Caco-2 (cell line): ENCODE measurements around the gene SLC6A7. TPM values are rescaled to one million over a fixed set of nuclear protein-coding genes. Genes with fewer than 3 reads are reported as not detected.

Source experiments
- BruUV-seq: library from RNA; stranded (reverse); fragments of 400-500 nt; replicated peaks from 2 replicates; lab custom pipeline; 2021; lab: Mats Ljungman, UMichigan
- CTCF ChIA-PET: fragments of 300-600 bp; sonication (Branson Sonifier 250); formaldehyde crosslinking; loops from one replicate; lab custom pipeline; 2022; ENCODE audit warnings: antibody characterized with exemption; lab: Charles Lee
- POLR2A ChIA-PET: fragments of 300-600 bp; sonication (Branson Sonifier 250); formaldehyde crosslinking; loops from one replicate; lab custom pipeline; 2022; ENCODE audit warnings: antibody characterized with exemption; lab: Charles Lee
- DNase-seq, 2 experiments: peaks; one replicate each; pipeline versions ENCODE4 v3.0.0 to v3.0.0-alpha.2; 2020 to 2022
- H3K27me3 ChIP-seq: replicated peaks from 2 replicates; pipeline ENCODE4 v1.6.0; 2011; ENCODE audit warnings: low read length; ENCODE audit not compliant: control insufficient read depth, insufficient read depth
- H3K36me3 ChIP-seq: 2 replicates; pipeline ENCODE4 v1.5.1; 2011; ENCODE audit warnings: low read length; ENCODE audit not compliant: control insufficient read depth, insufficient read depth
- H3K4me1 ChIP-seq: fragments of 250-450 bp; sonication (Bioruptor Pico); 2 replicates; pipeline ENCODE4 v1.5.1; 2020; ENCODE audit warnings: mild to moderate bottlenecking
- H3K4me3 ChIP-seq: 2 replicates; pipeline ENCODE4 v1.5.1; 2011; ENCODE audit warnings: low read depth, mild to moderate bottlenecking, control low read depth, low read length
- H3K9me3 ChIP-seq: fragments of 250-450 bp; sonication (Bioruptor Pico); 2 replicates; pipeline ENCODE4 v1.5.1; 2020; ENCODE audit warnings: mild to moderate bottlenecking, moderate library complexity
- H3K27ac Mint-ChIP-seq: one replicate; pipeline ENCODE4 v1.8.0; 2022; ENCODE audit warnings: mixed read lengths; ENCODE audit not compliant: unreplicated experiment
- H3K27me3 Mint-ChIP-seq: one replicate; pipeline ENCODE4 v1.8.0; 2022; ENCODE audit warnings: mixed read lengths; ENCODE audit not compliant: insufficient read depth, unreplicated experiment
- H3K36me3 Mint-ChIP-seq: one replicate; pipeline ENCODE4 v1.8.0; 2022; ENCODE audit warnings: mild to moderate bottlenecking, mixed read lengths; ENCODE audit not compliant: insufficient read depth, unreplicated experiment
- H3K4me1 Mint-ChIP-seq: one replicate; pipeline ENCODE4 v1.8.0; 2022; ENCODE audit warnings: low read depth, mixed read lengths; ENCODE audit not compliant: unreplicated experiment
- H3K4me3 Mint-ChIP-seq: one replicate; pipeline ENCODE4 v1.8.0; 2022; ENCODE audit warnings: mild to moderate bottlenecking, moderate library complexity, mixed read lengths; ENCODE audit not compliant: unreplicated experiment
- H3K9me3 Mint-ChIP-seq: one replicate; pipeline ENCODE4 v1.8.0; 2022; ENCODE audit warnings: mixed read lengths; ENCODE audit not compliant: unreplicated experiment
- intact Hi-C: fragments of 100-400 bp; cut with micrococcal nuclease; formaldehyde crosslinking; loops from one replicate; pipeline ENCODE4 v1.10.0; 2022; ENCODE audit not compliant: unreplicated experiment
- total RNA-seq: library from RNA; stranded (reverse); gene quantifications from 2 replicates; pipeline ENCODE4 v1.2.3, GENCODE V29; 2022
- TF ChIP-seq, protein P1 (sequence below), 2 experiments: fragments of 200-600 bp in 1 of 2; IDR thresholded peaks; 1 replicate in 1 of 2; 2 replicates in 1 of 2; pipeline versions ENCODE4 v1.5.1 to v1.8.0; 2011 to 2022; ENCODE audit warnings: antibody characterized with exemption in 1 of 2, control low read depth in 1 of 2, inconsistent platforms in 1 of 2, low read depth in 1 of 2, low read length in 1 of 2, mild to moderate bottlenecking in 1 of 2, moderate library complexity in 1 of 2; ENCODE audit not compliant: insufficient read depth in 1 of 2, severe bottlenecking in 1 of 2, unreplicated experiment in 1 of 2

The SLC6A7 gene
- total RNA-seq, 1 experiment from 2014 or later, result not detected

DNA sequence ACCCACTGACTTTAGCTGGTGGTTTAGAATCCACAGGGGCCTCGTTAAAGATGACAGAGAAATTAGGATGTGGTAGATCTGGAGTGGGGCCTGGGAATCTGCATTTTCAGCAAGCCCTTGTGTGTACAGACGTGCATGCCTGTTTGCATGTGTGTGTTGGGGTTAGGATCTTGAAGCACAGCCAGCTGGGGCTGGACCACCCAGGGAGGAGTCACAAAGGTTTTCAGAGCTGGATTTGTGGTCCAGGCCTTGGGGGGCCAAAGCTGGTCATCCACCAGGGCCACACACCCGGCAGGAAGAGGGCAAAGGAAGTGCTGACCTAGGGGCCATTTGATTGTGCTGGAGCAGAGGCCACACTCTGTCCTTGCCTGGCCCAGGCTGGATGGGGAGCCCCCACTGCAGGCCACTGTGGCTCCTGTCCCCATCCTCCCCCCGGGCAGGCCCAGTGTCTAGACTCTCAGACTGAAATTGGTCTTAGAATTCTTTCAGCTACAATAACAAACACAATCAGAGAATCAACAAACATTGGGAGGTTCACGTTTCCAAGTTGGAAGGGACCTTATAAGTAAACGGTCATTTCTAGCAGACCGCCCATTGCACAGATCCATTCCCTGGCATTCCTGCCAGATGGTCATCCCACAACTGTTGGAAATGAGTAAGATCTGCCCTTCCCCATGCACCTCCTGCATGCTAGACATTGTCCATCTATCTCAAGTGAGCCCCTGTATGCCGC is 13.0 kb upstream of the SLC6A7 start:
- intact Hi-C loops, result loop anchor here (5.0 kb wide), 1 partner anchor 40 kb away; no protein-coding TSS in a partner anchor
- Mint-ChIP-seq H3K4me1 (peaks cover 19% of the 10 kb centered on the region), H3K36me3 (peaks cover 6% of the 10 kb centered on the region), H3K9me3 (no peaks in the 10 kb centered on the region), H3K4me3 (no peak overlapping the region), H3K27ac (no peak overlapping the region), H3K27me3 (no peaks in the 10 kb centered on the region)
- ChIA-PET CTCF (interaction anchor here (0.5 to 1.8 kb wide), 3 partner anchors 10 to 40 kb away, joined by 3 to 15 read pairs (median 5); no protein-coding TSS in a partner anchor), POLR2A (no interaction called here)
- Histone ChIP-seq H3K4me1 (peaks cover 5% of the 10 kb centered on the region; the same call in 1 of the 2 replicates), H3K9me3 (no peaks in the 10 kb centered on the region), H3K36me3 (no peaks in the 10 kb centered on the region; the same call in 1 of the 2 replicates), H3K27me3 (no peaks in the 10 kb centered on the region), H3K4me3 (no peak overlapping the region)
- no peak for DNase-seq
- no TSS peak for BruUV-seq
- TF ChIP-seq, protein P1, sequence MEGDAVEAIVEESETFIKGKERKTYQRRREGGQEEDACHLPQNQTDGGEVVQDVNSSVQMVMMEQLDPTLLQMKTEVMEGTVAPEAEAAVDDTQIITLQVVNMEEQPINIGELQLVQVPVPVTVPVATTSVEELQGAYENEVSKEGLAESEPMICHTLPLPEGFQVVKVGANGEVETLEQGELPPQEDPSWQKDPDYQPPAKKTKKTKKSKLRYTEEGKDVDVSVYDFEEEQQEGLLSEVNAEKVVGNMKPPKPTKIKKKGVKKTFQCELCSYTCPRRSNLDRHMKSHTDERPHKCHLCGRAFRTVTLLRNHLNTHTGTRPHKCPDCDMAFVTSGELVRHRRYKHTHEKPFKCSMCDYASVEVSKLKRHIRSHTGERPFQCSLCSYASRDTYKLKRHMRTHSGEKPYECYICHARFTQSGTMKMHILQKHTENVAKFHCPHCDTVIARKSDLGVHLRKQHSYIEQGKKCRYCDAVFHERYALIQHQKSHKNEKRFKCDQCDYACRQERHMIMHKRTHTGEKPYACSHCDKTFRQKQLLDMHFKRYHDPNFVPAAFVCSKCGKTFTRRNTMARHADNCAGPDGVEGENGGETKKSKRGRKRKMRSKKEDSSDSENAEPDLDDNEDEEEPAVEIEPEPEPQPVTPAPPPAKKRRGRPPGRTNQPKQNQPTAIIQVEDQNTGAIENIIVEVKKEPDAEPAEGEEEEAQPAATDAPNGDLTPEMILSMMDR (IDR thresholded peaks at IDR 0.05; ENCODE audit: insufficient read depth in 1 of 2, low read depth in 1 of 2, low read length in 1 of 2, severe bottlenecking in 1 of 2, unreplicated experiment in 1 of 2), result no peak

DNA sequence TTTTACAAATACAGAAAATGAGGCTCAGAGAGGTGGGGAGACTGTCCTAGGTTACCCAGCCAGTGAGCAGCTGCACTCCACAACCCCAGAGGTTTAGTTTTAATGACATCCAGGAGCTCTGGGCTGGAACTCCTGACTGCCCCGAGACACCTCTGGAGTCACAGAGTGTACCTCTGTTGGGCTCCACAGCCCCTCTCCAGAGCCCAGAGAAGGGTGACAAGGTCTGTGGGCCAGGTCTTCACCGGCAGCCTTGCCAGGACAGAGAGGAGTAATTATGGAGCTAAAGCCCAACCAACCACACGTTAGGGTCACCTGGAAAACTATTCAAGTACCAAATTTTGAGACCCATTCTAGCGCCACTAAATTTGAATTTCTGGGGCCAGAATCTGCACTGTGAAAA is 12.1 kb upstream of the SLC6A7 start:
- peaks cover 5% of the 10 kb centered on the region; the same call in 1 of the 2 replicates for H3K4me1 ChIP-seq
- DNase-seq, result no peak
- H3K27me3 Mint-ChIP-seq, result no peaks in the 10 kb centered on the region
- H3K27ac Mint-ChIP-seq, result no peak overlapping the region
- no peak overlapping the region for H3K4me3 ChIP-seq
- POLR2A ChIA-PET, result no interaction called here
- peaks cover 6% of the 10 kb centered on the region for H3K36me3 Mint-ChIP-seq
- BruUV-seq, result no TSS peak
- peaks cover 19% of the 10 kb centered on the region for H3K4me1 Mint-ChIP-seq
- no peak overlapping the region for H3K4me3 Mint-ChIP-seq
- TF ChIP-seq, protein P1 (IDR thresholded peaks at IDR 0.05; ENCODE audit: insufficient read depth in 1 of 2, low read depth in 1 of 2, low read length in 1 of 2, severe bottlenecking in 1 of 2, unreplicated experiment in 1 of 2), result no peak
- H3K27me3 ChIP-seq, result no peaks in the 10 kb centered on the region
- no peaks in the 10 kb centered on the region; the same call in 1 of the 2 replicates for H3K36me3 ChIP-seq
- no peaks in the 10 kb centered on the region for H3K9me3 Mint-ChIP-seq
- CTCF ChIA-PET, result interaction anchor here (0.5 kb wide), 1 partner anchor 18 kb away, joined by 5 read pairs; no protein-coding TSS in a partner anchor
- intact Hi-C loops, result loop anchor here (5.0 kb wide), 1 partner anchor 40 kb away; no protein-coding TSS in a partner anchor
- H3K9me3 ChIP-seq, result no peaks in the 10 kb centered on the region

DNA sequence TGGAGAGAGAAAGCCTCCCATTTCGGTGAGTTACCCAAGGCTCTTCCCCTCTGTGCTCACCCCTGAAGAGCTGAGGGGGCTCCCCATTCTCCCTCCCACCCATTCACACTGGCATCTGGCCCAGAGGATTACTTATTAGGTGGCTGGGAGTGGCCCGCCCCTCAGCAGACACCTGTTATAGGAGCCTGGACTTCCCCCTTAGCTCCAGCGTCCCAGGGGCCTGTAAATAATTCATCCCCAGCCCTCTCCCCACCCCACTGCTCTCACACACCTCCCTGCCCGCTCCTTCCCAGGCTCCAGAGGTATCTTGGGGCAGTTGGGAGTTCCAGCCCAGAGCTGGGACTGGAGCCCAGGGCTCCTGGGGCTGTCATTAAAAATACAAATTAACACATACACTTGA is 11.6 kb upstream of the SLC6A7 start:
- intact Hi-C loops, result loop anchor here (5.0 kb wide), 1 partner anchor 39 kb away; no protein-coding TSS in a partner anchor
- H3K4me3 ChIP-seq, result no peak overlapping the region
- DNase-seq, result no peak
- Mint-ChIP-seq H3K4me1 (peaks cover 14% of the 10 kb centered on the region), H3K36me3 (peaks cover 3% of the 10 kb centered on the region), H3K27me3 (no peaks in the 10 kb centered on the region), H3K27ac (no peak overlapping the region), H3K4me3 (no peak overlapping the region), H3K9me3 (no peaks in the 10 kb centered on the region)
- TF ChIP-seq, protein P1 (IDR thresholded peaks at IDR 0.05; ENCODE audit: insufficient read depth in 1 of 2, low read depth in 1 of 2, low read length in 1 of 2, severe bottlenecking in 1 of 2, unreplicated experiment in 1 of 2), result no peak
- no peaks in the 10 kb centered on the region; the same call in 1 of the 2 replicates for H3K36me3 ChIP-seq
- no peaks in the 10 kb centered on the region for H3K27me3 ChIP-seq
- H3K9me3 ChIP-seq, result no peaks in the 10 kb centered on the region
- no TSS peak for BruUV-seq
- POLR2A ChIA-PET, result no interaction called here
- H3K4me1 ChIP-seq, result peaks cover 2% of the 10 kb centered on the region; the same call in 1 of the 2 replicates
- CTCF ChIA-PET, result interaction anchor here (0.6 kb wide), 1 partner anchor 68 kb away, joined by 3 read pairs; no protein-coding TSS in a partner anchor
